KMS-11 (cell line): ENCODE results near the gene SAMD8.

Experiments
- H2AFZ ChIP-seq: fragments of 200-600 bp; sonication (generic); 2 replicates; pipeline ENCODE4 v1.6.1; 2016; ENCODE audit warnings: antibody characterized with exemption, mixed run types, low read depth
- H3K27ac ChIP-seq: fragments of 200-600 bp; sonication (generic); 2 replicates; pipeline ENCODE4 v1.6.1; 2016; ENCODE audit warnings: mild to moderate bottlenecking, mixed run types
- H3K27me3 ChIP-seq: fragments of 200-600 bp; sonication (generic); 2 replicates; pipeline ENCODE4 v1.6.1; 2017; ENCODE audit warnings: mild to moderate bottlenecking, low read depth, mixed run types, moderate library complexity; ENCODE audit not compliant: insufficient read depth
- H3K36me3 ChIP-seq: fragments of 200-600 bp; sonication (generic); 2 replicates; pipeline ENCODE4 v1.6.1; 2017; ENCODE audit warnings: mild to moderate bottlenecking, mixed run types; ENCODE audit not compliant: insufficient read depth
- H3K4me1 ChIP-seq: fragments of 200-600 bp; sonication (generic); 2 replicates; pipeline ENCODE4 v1.6.1; 2016; ENCODE audit warnings: mild to moderate bottlenecking, low read depth, mixed run types; ENCODE audit not compliant: poor library complexity, severe bottlenecking
- H3K4me2 ChIP-seq: fragments of 200-600 bp; sonication (generic); 2 replicates; pipeline ENCODE4 v1.7.0; 2016; ENCODE audit warnings: mild to moderate bottlenecking, mixed run types
- H3K4me3 ChIP-seq: fragments of 200-600 bp; sonication (generic); IDR thresholded peaks from 2 replicates; pipeline ENCODE4 v1.6.1; 2017; ENCODE audit warnings: low read depth, low read length, mixed read lengths; ENCODE audit not compliant: insufficient read depth
- H3K79me2 ChIP-seq: fragments of 200-600 bp; sonication (generic); 2 replicates; pipeline ENCODE4 v1.6.1; 2016; ENCODE audit warnings: low read depth, mixed run types; ENCODE audit not compliant: insufficient read depth
- H3K9ac ChIP-seq: fragments of 200-600 bp; sonication (generic); 2 replicates; pipeline ENCODE4 v1.6.1; 2016; ENCODE audit warnings: mild to moderate bottlenecking, mixed run types
- H4K20me1 ChIP-seq: fragments of 200-600 bp; sonication (generic); 2 replicates; pipeline ENCODE4 v1.6.1; 2016; ENCODE audit warnings: mild to moderate bottlenecking, mixed run types; ENCODE audit not compliant: insufficient read depth
- CTCF ChIP-seq: fragments of 200-600 bp; sonication (generic); conservative IDR thresholded peaks from 2 replicates; pipeline ENCODE4 v1.6.1; 2017; ENCODE audit warnings: low read depth, mild to moderate bottlenecking, antibody characterized with exemption, low read length, moderate library complexity, mixed read lengths

SAMD8 gene

GRCh38 chr10:75209921-75210281, 98.4 kb downstream of the SAMD8 start:
- Histone ChIP-seq H3K4me2 (peak overlapping the region; percentile 66), H3K27ac (peak overlapping the region; percentile 96), H4K20me1 (no peaks in the 10 kb centered on the region), H3K27me3 (no peaks in the 10 kb centered on the region), H3K9ac (peak overlapping the region; percentile 93), H2AFZ (peak overlapping the region; percentile 86), H3K36me3 (peaks cover 10% of the 10 kb centered on the region; the same call in 1 of the 2 replicates), H3K4me1 (peaks cover 31% of the 10 kb centered on the region), H3K4me3 (no peak overlapping the region), H3K79me2 (peaks cover 41% of the 10 kb centered on the region)
- no peak for TF ChIP-seq CTCF

GRCh38 chr10:75210282-75211006, 99.0 kb downstream of the SAMD8 start, which contains the start of gene VDAC2:
Gene VDAC2 (plus strand): TSS chr10:75210796. CDS start chr10:75211159, 363 bp downstream.
- no peak within 1 kb of the TSS for H3K4me3 ChIP-seq
- TF ChIP-seq CTCF: no peak
- peak within 1 kb of the TSS; percentile 96 for H3K27ac ChIP-seq
- H2AFZ ChIP-seq: peak within 1 kb of the TSS; percentile 86
- H3K27me3 ChIP-seq: no peaks in the 10 kb centered on the region
- H3K36me3 ChIP-seq: peaks cover 10% of the 10 kb centered on the region; the same call in 1 of the 2 replicates
- H3K79me2 ChIP-seq: peaks cover 47% of the 10 kb centered on the region
- peak within 1 kb of the TSS; percentile 86 for H3K4me2 ChIP-seq
- peaks cover 35% of the 10 kb centered on the region for H3K4me1 ChIP-seq
- H3K9ac ChIP-seq: peak within 1 kb of the TSS; percentile 93
- no peaks in the 10 kb centered on the region for H4K20me1 ChIP-seq

- no peak overlapping the region for H3K4me3 ChIP-seq
- no peaks in the 10 kb centered on the region for H4K20me1 ChIP-seq
- peak overlapping the region; percentile 96 for H3K27ac ChIP-seq
- H3K79me2 ChIP-seq: peaks cover 54% of the 10 kb centered on the region
- H3K27me3 ChIP-seq: no peaks in the 10 kb centered on the region
- H2AFZ ChIP-seq: peak overlapping the region; percentile 86
- TF ChIP-seq CTCF: no peak
- peaks cover 15% of the 10 kb centered on the region; the same call in 1 of the 2 replicates for H3K36me3 ChIP-seq
- H3K9ac ChIP-seq: peak overlapping the region; percentile 93
- peaks cover 35% of the 10 kb centered on the region for H3K4me1 ChIP-seq
- peak overlapping the region; percentile 86 for H3K4me2 ChIP-seq
Measured at GRCh38 chr10:75211007-75211691, 99.7 kb downstream of the SAMD8 start.

- Histone ChIP-seq H3K27ac (no peak overlapping the region), H3K27me3 (no peaks in the 10 kb centered on the region), H2AFZ (no peak overlapping the region), H3K4me1 (peaks cover 35% of the 10 kb centered on the region), H3K36me3 (peaks cover 26% of the 10 kb centered on the region; the same call in 1 of the 2 replicates), H3K79me2 (peaks cover 66% of the 10 kb centered on the region), H3K9ac (no peak overlapping the region), H4K20me1 (no peaks in the 10 kb centered on the region), H3K4me3 (no peak overlapping the region), H3K4me2 (peak overlapping the region; percentile 86)
- no peak for TF ChIP-seq CTCF
Measured at GRCh38 chr10:75212343-75212742, 100.9 kb downstream of the SAMD8 start.
